ENCODE results near the gene KIFAP3. TPM values are rescaled to one million over a fixed set of nuclear protein-coding genes. Genes with fewer than 3 reads are reported as not detected.

The KIFAP3 gene
- total RNA-seq, 1 experiment from 2014 or later: 2.3 TPM

DNA sequence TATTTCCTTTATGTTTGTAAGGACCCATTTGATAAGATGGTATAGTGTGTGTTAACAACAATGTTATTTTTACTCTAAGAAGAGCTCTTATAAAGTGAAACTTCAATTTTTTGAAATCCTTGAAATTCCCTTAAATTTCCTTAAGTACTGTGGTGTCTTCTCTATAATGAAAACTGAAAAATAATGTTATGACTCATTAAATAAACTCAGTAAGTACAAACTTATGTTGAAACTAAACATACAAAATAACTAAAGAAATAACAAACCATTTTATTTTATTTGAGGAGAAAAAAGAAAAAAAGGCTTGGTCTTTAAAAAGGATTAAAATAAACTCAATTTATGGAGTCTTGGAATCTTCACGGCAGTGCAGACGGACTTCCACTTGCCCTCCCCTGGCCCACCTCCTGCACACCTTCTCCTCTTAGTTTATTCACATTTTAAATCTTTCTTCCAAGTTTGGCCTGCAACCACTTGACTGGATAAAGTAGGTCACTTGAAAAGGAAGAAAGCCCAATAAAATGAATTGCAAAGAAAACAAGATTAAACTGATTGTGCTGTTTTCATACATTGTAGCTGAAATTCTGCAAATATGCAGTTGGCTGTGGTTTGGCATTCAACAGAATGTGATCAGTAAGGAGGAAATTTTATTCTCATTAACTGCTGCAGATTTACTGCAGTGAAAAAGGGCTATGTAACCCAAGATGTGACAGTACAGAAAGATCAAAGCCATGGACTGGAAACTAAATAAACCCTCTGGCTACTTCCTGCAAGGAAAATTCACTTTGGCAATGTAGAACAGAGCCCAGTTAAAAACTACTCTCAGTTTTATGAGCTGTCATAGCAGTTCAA lies 132.3 kb downstream of the KIFAP3 start:
- no peaks in the 10 kb centered on the region for H3K9me3 Mint-ChIP-seq
- ChIA-PET POLR2A (no interaction called here), CTCF (no interaction called here)
- no peaks in the 10 kb centered on the region for H3K4me1 Mint-ChIP-seq
- no peak overlapping the region for H3K27ac Mint-ChIP-seq
- no peak overlapping the region for H3K4me3 Mint-ChIP-seq
- ATAC-seq (no peak), DNase-seq (ENCODE audit: low spot score) (no peak)
- no peak for TF ChIP-seq CTCF (IDR thresholded peaks at IDR 0.05)
- TF ChIP-seq IRF1 (CRISPR knock-in tag; IDR thresholded peaks at IDR 0.05): no peak
- no peak for TF ChIP-seq RELA (CRISPR knock-in tag; IDR thresholded peaks at IDR 0.05; ENCODE audit: borderline replicate concordance)
- TF ChIP-seq HMGA2 (CRISPR knock-in tag; IDR thresholded peaks at IDR 0.05): no peak
- no peak for TF ChIP-seq NR1H2 (CRISPR knock-in tag; IDR thresholded peaks at IDR 0.05)
- no peak for TF ChIP-seq ETV6 (CRISPR knock-in tag; IDR thresholded peaks at IDR 0.05)
- TF ChIP-seq, protein P1, sequence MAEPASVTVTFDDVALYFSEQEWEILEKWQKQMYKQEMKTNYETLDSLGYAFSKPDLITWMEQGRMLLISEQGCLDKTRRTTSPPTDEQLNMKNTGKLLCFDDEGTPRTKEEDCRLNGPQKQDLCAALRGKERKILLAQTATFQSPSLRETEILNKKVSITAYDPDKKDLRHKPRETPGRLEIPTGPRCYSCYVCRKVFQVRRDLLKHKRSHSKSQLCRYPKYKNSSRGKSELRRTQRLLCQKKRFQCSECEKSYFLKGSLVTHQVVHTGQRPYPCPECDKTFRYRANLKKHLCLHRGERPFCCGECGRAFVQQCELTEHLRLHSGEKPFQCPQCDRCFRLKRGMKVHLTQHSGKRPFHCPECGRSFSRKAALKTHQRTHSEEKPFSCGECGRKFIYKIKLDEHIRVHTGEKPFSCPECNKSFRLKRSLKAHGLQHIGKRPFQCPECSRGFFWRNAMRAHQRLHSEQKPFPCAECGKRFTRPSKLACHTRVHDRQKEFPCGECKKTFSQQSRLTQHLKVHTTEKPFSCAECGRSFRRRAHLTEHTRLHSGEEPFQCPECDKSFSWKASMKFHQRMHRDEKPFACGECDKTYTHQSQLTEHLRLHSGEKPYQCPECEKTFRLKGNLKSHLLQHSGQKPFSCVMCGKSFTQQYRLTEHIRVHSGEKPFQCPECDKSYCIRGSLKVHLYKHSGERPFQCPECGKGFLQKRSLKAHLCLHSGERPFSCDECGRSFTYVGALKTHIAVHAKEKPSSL (CRISPR knock-in tag; conservative IDR thresholded peaks at IDR 0.05): no peak
- no peak for TF ChIP-seq ZNF121 (CRISPR knock-in tag; IDR thresholded peaks at IDR 0.05)
- no peak for TF ChIP-seq FOXK1 (CRISPR knock-in tag; IDR thresholded peaks at IDR 0.05)
- TF ChIP-seq E2F5 (CRISPR knock-in tag; IDR thresholded peaks at IDR 0.05): no peak
- TF ChIP-seq TEAD4 (CRISPR knock-in tag; IDR thresholded peaks at IDR 0.05): no peak
- TF ChIP-seq NFE2L1 (CRISPR knock-in tag; IDR thresholded peaks at IDR 0.05): no peak
- H3K27me3 Mint-ChIP-seq (ENCODE audit: low read depth): no peaks in the 10 kb centered on the region
- H3K36me3 Mint-ChIP-seq: no peaks in the 10 kb centered on the region

GRCh38 chr1:169933984-169934725 lies 140.3 kb downstream of the KIFAP3 start:
- Mint-ChIP-seq H3K4me3 (no peak overlapping the region), H3K9me3 (no peaks in the 10 kb centered on the region), H3K4me1 (no peaks in the 10 kb centered on the region), H3K27me3 (ENCODE audit: low read depth) (no peaks in the 10 kb centered on the region), H3K27ac (no peak overlapping the region), H3K36me3 (no peaks in the 10 kb centered on the region)
- ATAC-seq (no peak), DNase-seq (ENCODE audit: low spot score) (no peak)
- ChIA-PET POLR2A (no interaction called here), CTCF (no interaction called here)
- TF ChIP-seq, protein P2, sequence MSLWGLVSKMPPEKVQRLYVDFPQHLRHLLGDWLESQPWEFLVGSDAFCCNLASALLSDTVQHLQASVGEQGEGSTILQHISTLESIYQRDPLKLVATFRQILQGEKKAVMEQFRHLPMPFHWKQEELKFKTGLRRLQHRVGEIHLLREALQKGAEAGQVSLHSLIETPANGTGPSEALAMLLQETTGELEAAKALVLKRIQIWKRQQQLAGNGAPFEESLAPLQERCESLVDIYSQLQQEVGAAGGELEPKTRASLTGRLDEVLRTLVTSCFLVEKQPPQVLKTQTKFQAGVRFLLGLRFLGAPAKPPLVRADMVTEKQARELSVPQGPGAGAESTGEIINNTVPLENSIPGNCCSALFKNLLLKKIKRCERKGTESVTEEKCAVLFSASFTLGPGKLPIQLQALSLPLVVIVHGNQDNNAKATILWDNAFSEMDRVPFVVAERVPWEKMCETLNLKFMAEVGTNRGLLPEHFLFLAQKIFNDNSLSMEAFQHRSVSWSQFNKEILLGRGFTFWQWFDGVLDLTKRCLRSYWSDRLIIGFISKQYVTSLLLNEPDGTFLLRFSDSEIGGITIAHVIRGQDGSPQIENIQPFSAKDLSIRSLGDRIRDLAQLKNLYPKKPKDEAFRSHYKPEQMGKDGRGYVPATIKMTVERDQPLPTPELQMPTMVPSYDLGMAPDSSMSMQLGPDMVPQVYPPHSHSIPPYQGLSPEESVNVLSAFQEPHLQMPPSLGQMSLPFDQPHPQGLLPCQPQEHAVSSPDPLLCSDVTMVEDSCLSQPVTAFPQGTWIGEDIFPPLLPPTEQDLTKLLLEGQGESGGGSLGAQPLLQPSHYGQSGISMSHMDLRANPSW (CRISPR knock-in tag; conservative IDR thresholded peaks at IDR 0.05; ENCODE audit: low read depth): no peak
- TF ChIP-seq ZNF423 (CRISPR knock-in tag; IDR thresholded peaks at IDR 0.05) (no peak), ZBTB21 (CRISPR knock-in tag; IDR thresholded peaks at IDR 0.05; ENCODE audit: borderline replicate concordance) (no peak), TP53 (CRISPR knock-in tag; IDR thresholded peaks at IDR 0.05) (no peak), CBFB (CRISPR knock-in tag; IDR thresholded peaks at IDR 0.05; ENCODE audit: low read depth) (no peak), SP1 (CRISPR knock-in tag; conservative IDR thresholded peaks at IDR 0.05) (no peak), RELA (CRISPR knock-in tag; IDR thresholded peaks at IDR 0.05; ENCODE audit: borderline replicate concordance) (no peak), JAZF1 (CRISPR knock-in tag; IDR thresholded peaks at IDR 0.05) (no peak)
- TF ChIP-seq, protein P3, sequence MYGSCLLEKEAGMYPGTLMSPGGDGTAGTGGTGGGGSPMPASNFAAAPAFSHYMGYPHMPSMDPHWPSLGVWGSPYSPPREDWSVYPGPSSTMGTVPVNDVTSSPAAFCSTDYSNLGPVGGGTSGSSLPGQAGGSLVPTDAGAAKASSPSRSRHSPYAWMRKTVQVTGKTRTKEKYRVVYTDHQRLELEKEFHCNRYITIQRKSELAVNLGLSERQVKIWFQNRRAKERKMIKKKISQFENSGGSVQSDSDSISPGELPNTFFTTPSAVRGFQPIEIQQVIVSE (CRISPR knock-in tag; IDR thresholded peaks at IDR 0.05; ENCODE audit: borderline replicate concordance): no peak
- TF ChIP-seq, protein P4, sequence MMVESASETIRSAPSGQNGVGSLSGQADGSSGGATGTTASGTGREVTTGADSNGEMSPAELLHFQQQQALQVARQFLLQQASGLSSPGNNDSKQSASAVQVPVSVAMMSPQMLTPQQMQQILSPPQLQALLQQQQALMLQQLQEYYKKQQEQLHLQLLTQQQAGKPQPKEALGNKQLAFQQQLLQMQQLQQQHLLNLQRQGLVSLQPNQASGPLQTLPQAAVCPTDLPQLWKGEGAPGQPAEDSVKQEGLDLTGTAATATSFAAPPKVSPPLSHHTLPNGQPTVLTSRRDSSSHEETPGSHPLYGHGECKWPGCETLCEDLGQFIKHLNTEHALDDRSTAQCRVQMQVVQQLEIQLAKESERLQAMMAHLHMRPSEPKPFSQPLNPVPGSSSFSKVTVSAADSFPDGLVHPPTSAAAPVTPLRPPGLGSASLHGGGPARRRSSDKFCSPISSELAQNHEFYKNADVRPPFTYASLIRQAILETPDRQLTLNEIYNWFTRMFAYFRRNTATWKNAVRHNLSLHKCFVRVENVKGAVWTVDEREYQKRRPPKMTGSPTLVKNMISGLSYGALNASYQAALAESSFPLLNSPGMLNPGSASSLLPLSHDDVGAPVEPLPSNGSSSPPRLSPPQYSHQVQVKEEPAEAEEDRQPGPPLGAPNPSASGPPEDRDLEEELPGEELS (CRISPR knock-in tag; IDR thresholded peaks at IDR 0.05): no peak
- TF ChIP-seq, protein P5, sequence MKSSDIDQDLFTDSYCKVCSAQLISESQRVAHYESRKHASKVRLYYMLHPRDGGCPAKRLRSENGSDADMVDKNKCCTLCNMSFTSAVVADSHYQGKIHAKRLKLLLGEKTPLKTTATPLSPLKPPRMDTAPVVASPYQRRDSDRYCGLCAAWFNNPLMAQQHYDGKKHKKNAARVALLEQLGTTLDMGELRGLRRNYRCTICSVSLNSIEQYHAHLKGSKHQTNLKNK (CRISPR knock-in tag; IDR thresholded peaks at IDR 0.05): no peak

All from WTC11 (cell line).